D721Med (cell line): ENCODE data around the gene ATP10A.

Experiments
- DNase-seq: peaks from one replicate; pipeline ENCODE4 v3.0.0; 2011; ENCODE audit warnings: low spot score; ENCODE audit not compliant: insufficient read length
- FAIRE-seq: peaks from 2 replicates; lab custom pipeline; 2011; peaks lifted over from hg19 to GRCh38; lab: Jason Lieb, UNC
- TF ChIP-seq, protein P1 (sequence below): IDR thresholded peaks from 2 replicates; pipeline ENCODE4 v1.5.1; 2012; ENCODE audit warnings: mild to moderate bottlenecking, control low read depth; ENCODE audit not compliant: insufficient read depth; ENCODE audit errors: missing control alignments

Gene ATP10A

DNA sequence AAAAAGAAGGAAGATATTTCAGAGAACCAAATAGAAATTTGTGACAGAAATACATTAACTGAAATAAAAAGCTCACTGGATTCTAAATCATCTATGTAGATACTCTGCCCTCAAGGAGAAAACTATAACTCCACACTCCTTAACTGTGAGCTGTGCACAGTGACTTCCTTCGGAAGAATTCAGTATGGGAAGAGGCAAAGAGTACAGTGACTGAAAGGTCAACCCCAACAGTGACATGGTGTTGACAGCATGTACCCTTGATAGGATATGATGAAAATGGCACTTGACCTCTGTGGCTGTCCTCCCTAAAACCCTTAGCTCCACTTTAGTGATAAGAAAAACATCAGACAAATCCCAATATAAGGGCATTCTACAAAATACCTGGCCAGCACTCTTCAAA lies 165.5 kb downstream of the ATP10A start:
- TF ChIP-seq, protein P1, sequence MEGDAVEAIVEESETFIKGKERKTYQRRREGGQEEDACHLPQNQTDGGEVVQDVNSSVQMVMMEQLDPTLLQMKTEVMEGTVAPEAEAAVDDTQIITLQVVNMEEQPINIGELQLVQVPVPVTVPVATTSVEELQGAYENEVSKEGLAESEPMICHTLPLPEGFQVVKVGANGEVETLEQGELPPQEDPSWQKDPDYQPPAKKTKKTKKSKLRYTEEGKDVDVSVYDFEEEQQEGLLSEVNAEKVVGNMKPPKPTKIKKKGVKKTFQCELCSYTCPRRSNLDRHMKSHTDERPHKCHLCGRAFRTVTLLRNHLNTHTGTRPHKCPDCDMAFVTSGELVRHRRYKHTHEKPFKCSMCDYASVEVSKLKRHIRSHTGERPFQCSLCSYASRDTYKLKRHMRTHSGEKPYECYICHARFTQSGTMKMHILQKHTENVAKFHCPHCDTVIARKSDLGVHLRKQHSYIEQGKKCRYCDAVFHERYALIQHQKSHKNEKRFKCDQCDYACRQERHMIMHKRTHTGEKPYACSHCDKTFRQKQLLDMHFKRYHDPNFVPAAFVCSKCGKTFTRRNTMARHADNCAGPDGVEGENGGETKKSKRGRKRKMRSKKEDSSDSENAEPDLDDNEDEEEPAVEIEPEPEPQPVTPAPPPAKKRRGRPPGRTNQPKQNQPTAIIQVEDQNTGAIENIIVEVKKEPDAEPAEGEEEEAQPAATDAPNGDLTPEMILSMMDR, result no peak
- no peak for DNase-seq
- FAIRE-seq, result no peak

DNA sequence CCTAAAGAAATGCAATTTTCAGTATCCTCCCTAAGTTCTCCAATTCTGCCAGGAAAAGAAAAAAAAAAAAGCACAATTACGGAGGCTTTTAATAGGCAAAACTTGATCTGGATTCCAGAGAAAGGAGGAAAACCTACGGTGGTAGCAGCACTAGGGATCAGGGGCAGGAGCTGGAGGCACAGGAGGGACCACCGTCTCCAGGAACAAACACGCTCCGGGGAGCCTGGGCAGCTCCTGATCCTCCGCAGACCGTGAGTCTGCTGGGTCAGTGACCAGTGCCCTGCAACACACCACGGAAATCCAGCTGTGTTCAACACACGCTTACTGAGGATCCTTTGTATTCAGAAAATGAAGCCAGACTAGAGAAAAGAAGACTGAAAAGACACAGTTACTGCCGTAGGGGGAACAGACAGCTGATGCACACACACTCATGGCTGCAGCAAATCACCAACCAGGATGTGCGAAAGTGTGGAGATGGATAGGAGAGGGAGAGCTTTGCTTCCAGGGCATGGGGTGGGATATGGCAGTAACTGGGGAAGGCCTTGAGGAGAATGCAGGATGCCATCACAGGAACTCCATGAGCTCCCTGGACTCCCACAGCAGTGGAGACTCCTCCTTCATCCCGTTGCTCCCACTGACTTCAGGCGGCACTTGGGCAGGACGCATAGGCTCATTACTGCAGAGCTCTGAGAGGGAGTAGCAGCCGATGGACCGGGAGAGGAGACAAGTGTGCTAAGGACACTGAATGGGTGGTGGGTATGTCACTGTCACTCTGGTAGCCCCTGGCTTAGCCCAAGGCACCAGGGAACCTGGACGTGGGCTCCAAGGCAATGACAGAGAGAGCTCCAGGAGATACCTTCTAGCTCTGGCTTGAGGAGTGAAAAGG lies 167.0 kb downstream of the ATP10A start:
- TF ChIP-seq, protein P1, result no peak
- FAIRE-seq, result no peak
- DNase-seq, result no peak

DNA sequence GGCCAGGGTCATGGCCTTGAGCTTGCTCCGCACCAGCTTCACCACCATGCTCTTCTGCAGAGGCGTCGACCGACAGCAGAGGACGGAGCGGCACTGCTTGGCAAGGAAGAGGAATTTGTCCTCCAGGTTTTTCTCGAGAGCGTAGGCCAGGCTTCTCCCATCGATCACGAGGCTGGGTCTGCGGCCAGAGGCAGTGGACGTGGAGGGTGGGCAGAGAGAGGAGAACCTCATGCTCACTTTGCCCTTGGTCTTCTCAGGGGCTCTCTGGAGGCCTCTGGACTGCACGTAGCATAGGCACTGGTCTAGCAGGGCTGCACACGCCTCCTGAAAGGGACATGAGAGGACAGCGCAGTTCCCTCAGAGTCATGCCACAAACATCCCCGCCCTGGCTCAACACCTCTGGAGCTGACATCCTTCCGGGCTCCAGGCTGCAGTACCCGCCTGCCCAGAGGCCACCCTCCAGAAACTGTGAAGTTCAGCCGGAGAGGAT lies 168.3 kb downstream of the ATP10A start:
- DNase-seq (no peak), FAIRE-seq (no peak)
- TF ChIP-seq, protein P1, result no peak

DNA sequence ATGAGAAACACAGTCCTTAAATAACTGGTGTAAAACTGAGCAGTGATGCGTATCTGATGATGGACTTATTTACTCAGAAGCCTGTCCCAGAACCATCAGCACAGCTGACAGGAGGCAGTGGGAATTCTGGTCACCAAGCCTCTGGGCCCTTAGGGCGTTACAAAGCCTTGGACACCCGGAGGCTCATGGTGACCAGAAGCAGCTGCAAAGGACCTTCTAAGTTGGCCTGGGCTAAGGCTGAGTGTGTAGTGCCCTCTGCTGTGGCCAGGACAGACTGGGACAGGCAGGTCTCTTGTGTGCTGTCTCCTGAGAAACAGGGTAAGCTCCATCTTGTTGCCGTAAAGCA lies 168.9 kb downstream of the ATP10A start:
- DNase-seq (no peak), FAIRE-seq (no peak)
- TF ChIP-seq, protein P1, result no peak

DNA sequence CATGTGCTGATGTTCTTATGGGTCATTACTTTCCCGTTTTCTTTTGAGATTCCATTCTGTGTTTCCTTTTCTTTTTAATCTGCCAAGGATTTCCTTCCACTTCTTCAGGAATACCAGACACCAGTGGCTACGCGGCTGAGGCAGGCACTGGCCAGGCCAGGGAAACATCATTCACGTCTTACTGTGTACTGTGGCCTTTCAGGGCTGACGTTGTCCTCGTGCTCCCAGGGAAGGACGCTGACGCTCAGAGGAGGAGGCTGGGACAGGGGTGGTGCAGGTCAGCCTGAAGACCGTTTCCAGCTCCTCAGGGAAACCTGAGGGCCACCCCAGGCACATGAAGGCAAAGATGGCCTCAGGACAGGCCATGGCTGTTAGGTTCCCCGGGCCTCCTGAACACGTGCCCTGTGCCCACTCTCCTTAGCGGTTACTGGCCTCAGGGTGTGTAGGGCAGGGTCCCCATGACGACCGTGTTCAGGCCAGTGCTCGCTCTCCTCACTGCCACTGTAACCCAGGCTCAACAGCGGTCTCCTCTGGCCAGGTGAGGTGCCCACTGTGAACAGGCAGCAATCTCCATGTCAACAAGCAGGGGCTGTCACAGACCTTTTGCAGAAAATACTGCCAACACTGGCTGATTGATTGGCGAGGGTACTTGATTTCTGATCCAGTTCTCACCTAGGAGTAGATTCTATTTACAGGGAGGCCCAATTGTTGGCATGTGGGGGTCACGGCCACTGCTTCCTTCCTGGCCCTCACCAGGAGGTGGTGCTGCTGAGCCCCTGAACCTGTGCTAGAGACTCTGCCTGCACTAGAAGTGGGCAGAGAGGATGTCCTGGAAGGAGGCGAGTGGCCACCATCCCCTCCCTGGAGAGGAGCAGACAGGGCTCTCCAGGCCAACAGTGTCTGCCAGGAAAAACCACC lies 169.5 kb downstream of the ATP10A start:
- DNase-seq, result peak; percentile 72
- no peak for FAIRE-seq
- TF ChIP-seq, protein P1, result peak; percentile 75

DNA sequence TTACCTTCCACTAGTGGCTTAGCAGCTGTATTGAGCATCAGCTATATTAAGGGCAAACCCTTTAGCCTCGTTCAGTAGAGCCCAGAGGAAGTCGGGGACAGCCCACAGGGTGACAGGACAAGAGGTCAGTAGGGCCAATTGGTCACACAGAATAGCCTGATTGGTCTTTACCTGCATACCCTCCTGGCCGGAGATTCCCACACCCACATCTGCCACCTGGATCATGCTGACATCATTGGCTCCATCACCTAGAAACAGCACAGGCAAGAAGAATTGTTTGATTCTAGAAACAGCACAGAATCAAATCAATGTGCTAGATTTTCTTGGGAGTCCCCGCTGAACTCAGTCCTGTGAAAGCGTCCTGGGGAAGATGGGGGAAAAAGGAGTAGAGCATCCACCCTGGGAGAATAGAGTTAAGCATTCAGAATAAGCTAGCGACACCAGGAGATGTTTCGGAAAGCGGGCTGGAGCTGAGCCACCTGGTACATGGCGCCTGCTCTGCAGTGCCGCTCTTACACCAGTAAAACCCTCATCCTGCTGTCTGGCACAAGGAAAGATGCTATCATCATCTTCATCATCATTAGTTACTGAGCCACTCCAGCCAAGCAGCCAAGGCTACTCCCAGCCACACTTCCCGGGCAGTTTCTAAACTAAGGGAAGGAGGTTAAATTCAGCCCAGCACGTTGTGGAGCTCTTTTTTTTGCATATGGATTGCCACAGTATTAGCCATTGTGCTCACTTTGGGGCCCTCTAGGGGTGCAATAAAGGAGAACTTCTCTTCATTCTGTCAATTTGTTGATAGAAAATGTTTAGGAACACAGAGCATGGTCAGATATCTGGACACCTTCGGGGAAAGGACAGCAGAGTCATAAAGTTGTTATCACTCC lies 171.3 kb downstream of the ATP10A start:
- FAIRE-seq, result no peak
- TF ChIP-seq, protein P1, result peak; percentile 43
- DNase-seq, result no peak
